Caco-2 (cell line): ENCODE results near the gene RAE1. TPM values are rescaled to one million over a fixed set of nuclear protein-coding genes. Genes with fewer than 3 reads are reported as not detected.

Experiments
- BruUV-seq: library from RNA; stranded (reverse); fragments of 400-500 nt; replicated peaks from 2 replicates; lab custom pipeline; 2021; lab: Mats Ljungman, UMichigan
- CTCF ChIA-PET: fragments of 300-600 bp; sonication (Branson Sonifier 250); formaldehyde crosslinking; loops from one replicate; lab custom pipeline; 2022; ENCODE audit warnings: antibody characterized with exemption; lab: Charles Lee
- POLR2A ChIA-PET: fragments of 300-600 bp; sonication (Branson Sonifier 250); formaldehyde crosslinking; loops from one replicate; lab custom pipeline; 2022; ENCODE audit warnings: antibody characterized with exemption; lab: Charles Lee
- DNase-seq, 2 experiments: peaks; one replicate each; pipeline versions ENCODE4 v3.0.0 to v3.0.0-alpha.2; 2020 to 2022
- H3K27me3 ChIP-seq: replicated peaks from 2 replicates; pipeline ENCODE4 v1.6.0; 2011; ENCODE audit warnings: low read length; ENCODE audit not compliant: control insufficient read depth, insufficient read depth
- H3K36me3 ChIP-seq: 2 replicates; pipeline ENCODE4 v1.5.1; 2011; ENCODE audit warnings: low read length; ENCODE audit not compliant: control insufficient read depth, insufficient read depth
- H3K4me1 ChIP-seq: fragments of 250-450 bp; sonication (Bioruptor Pico); 2 replicates; pipeline ENCODE4 v1.5.1; 2020; ENCODE audit warnings: mild to moderate bottlenecking
- H3K4me3 ChIP-seq: 2 replicates; pipeline ENCODE4 v1.5.1; 2011; ENCODE audit warnings: low read depth, mild to moderate bottlenecking, control low read depth, low read length
- H3K9me3 ChIP-seq: fragments of 250-450 bp; sonication (Bioruptor Pico); 2 replicates; pipeline ENCODE4 v1.5.1; 2020; ENCODE audit warnings: mild to moderate bottlenecking, moderate library complexity
- H3K27ac Mint-ChIP-seq: one replicate; pipeline ENCODE4 v1.8.0; 2022; ENCODE audit warnings: mixed read lengths; ENCODE audit not compliant: unreplicated experiment
- H3K27me3 Mint-ChIP-seq: one replicate; pipeline ENCODE4 v1.8.0; 2022; ENCODE audit warnings: mixed read lengths; ENCODE audit not compliant: insufficient read depth, unreplicated experiment
- H3K36me3 Mint-ChIP-seq: one replicate; pipeline ENCODE4 v1.8.0; 2022; ENCODE audit warnings: mild to moderate bottlenecking, mixed read lengths; ENCODE audit not compliant: insufficient read depth, unreplicated experiment
- H3K4me1 Mint-ChIP-seq: one replicate; pipeline ENCODE4 v1.8.0; 2022; ENCODE audit warnings: low read depth, mixed read lengths; ENCODE audit not compliant: unreplicated experiment
- H3K4me3 Mint-ChIP-seq: one replicate; pipeline ENCODE4 v1.8.0; 2022; ENCODE audit warnings: mild to moderate bottlenecking, moderate library complexity, mixed read lengths; ENCODE audit not compliant: unreplicated experiment
- H3K9me3 Mint-ChIP-seq: one replicate; pipeline ENCODE4 v1.8.0; 2022; ENCODE audit warnings: mixed read lengths; ENCODE audit not compliant: unreplicated experiment
- CTCF ChIP-seq, 2 experiments: fragments of 200-600 bp in 1 of 2; IDR thresholded peaks; 1 replicate in 1 of 2; 2 replicates in 1 of 2; pipeline versions ENCODE4 v1.5.1 to v1.8.0; 2011 to 2022; ENCODE audit warnings: antibody characterized with exemption in 1 of 2, control low read depth in 1 of 2, inconsistent platforms in 1 of 2, low read depth in 1 of 2, low read length in 1 of 2, mild to moderate bottlenecking in 1 of 2, moderate library complexity in 1 of 2; ENCODE audit not compliant: insufficient read depth in 1 of 2, severe bottlenecking in 1 of 2, unreplicated experiment in 1 of 2
- intact Hi-C: fragments of 100-400 bp; cut with micrococcal nuclease; formaldehyde crosslinking; loops from one replicate; pipeline ENCODE4 v1.10.0; 2022; ENCODE audit not compliant: unreplicated experiment
- total RNA-seq: library from RNA; stranded (reverse); gene quantifications from 2 replicates; pipeline ENCODE4 v1.2.3, GENCODE V29; 2022

The RAE1 gene
- total RNA-seq, 1 experiment from 2014 or later: 133 TPM

DNA sequence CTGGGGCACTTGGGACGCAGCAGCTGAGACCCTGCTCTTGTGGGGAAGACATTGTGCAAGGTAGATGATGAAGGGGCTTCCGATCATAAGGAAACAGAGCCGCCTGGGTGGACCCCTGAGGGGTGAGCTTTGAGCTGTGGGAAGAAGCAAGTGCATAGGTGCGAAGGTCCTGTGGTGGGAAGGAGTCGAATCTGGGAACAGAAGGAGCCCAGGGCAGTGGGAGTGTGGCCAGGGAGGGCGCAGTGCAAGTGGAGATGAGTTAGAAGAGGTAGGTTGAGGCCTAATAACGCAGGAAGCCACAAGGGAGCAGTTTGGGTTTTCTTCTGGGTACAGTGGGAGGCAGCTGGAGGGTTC is 50.5 kb downstream of the RAE1 start:
- no peak for TF ChIP-seq CTCF (IDR thresholded peaks at IDR 0.05; ENCODE audit: insufficient read depth in 1 of 2, low read depth in 1 of 2, low read length in 1 of 2, severe bottlenecking in 1 of 2, unreplicated experiment in 1 of 2)
- no peaks in the 10 kb centered on the region for H3K27me3 ChIP-seq
- no peak overlapping the region for H3K4me3 Mint-ChIP-seq
- peaks cover 17% of the 10 kb centered on the region for H3K36me3 Mint-ChIP-seq
- H3K4me1 Mint-ChIP-seq: no peaks in the 10 kb centered on the region
- H3K9me3 Mint-ChIP-seq: no peaks in the 10 kb centered on the region
- H3K27ac Mint-ChIP-seq: no peak overlapping the region
- H3K9me3 ChIP-seq: no peaks in the 10 kb centered on the region
- intact Hi-C loops: no loop called here
- ChIA-PET POLR2A (no interaction called here), CTCF (no interaction called here)
- no peaks in the 10 kb centered on the region for H3K4me1 ChIP-seq
- H3K27me3 Mint-ChIP-seq: no peaks in the 10 kb centered on the region
- H3K4me3 ChIP-seq: no peak overlapping the region
- DNase-seq: no peak
- no TSS peak for BruUV-seq
- H3K36me3 ChIP-seq: peaks cover 14% of the 10 kb centered on the region

DNA sequence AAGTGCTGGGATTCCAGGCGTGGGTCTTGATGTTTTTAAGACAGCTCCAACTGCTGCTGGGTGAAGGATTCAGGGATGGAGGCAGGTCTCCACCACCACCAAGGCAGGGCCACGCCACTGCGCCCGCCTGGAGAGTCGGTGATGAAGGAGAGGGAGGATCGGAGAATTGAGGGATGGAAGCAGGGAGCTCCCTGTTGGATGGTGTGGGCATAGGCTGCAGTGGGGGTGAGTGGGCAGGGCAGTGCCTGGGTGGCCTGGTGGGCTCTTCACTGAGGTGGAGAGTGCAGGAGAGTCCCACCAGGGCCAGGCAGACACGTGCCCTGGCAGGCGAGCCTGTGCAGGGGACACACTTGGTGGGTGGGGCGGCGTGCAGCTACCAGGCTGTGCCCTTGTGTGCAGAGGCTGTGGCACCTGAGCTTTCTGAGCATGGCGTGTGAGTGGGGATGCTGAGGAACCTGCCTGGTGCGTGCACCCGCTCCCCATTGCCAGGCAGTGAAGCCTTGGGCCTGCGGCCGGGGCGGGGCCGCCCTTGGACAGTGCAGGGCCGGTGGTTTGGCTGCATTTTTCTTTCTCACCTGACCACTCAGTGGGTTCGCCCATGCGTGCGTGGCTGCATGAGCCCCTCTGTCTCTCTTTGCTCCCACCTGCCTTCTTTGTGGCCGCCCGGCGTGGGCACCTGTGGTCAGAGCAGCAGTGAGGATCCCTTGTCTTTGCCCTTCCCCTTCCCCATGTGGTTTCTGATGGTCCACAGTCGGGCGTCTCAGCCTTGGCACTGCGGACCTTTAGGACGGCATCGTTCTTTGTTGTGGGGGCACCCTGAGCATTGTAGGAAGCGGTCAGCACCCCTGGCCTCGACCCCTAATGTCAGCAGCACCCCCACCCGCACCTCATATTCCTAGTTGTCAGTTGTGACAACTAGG is 51.4 kb downstream of the RAE1 start:
- H3K27ac Mint-ChIP-seq: no peak overlapping the region
- no peaks in the 10 kb centered on the region for H3K9me3 Mint-ChIP-seq
- peaks cover 17% of the 10 kb centered on the region for H3K36me3 Mint-ChIP-seq
- no peak for TF ChIP-seq CTCF (IDR thresholded peaks at IDR 0.05; ENCODE audit: insufficient read depth in 1 of 2, low read depth in 1 of 2, low read length in 1 of 2, severe bottlenecking in 1 of 2, unreplicated experiment in 1 of 2)
- intact Hi-C loops: no loop called here
- H3K27me3 ChIP-seq: no peaks in the 10 kb centered on the region
- H3K9me3 ChIP-seq: no peaks in the 10 kb centered on the region
- H3K4me3 Mint-ChIP-seq: no peak overlapping the region
- no peak overlapping the region for H3K4me3 ChIP-seq
- DNase-seq: no peak
- ChIA-PET CTCF (no interaction called here), POLR2A (no interaction called here)
- no peaks in the 10 kb centered on the region for H3K27me3 Mint-ChIP-seq
- H3K36me3 ChIP-seq: peaks cover 12% of the 10 kb centered on the region; the same call in 1 of the 2 replicates
- no peaks in the 10 kb centered on the region for H3K4me1 Mint-ChIP-seq
- BruUV-seq: no TSS peak
- no peaks in the 10 kb centered on the region for H3K4me1 ChIP-seq

GRCh38 chr20:57403216-57403615 is 52.2 kb downstream of the RAE1 start:
- POLR2A ChIA-PET: no interaction called here
- H3K4me3 Mint-ChIP-seq: no peak overlapping the region
- no TSS peak for BruUV-seq
- peaks cover 14% of the 10 kb centered on the region; the same call in 1 of the 2 replicates for H3K36me3 ChIP-seq
- CTCF ChIA-PET: no interaction called here
- H3K27me3 ChIP-seq: no peaks in the 10 kb centered on the region
- H3K4me3 ChIP-seq: no peak overlapping the region
- TF ChIP-seq CTCF (IDR thresholded peaks at IDR 0.05; ENCODE audit: insufficient read depth in 1 of 2, low read depth in 1 of 2, low read length in 1 of 2, severe bottlenecking in 1 of 2, unreplicated experiment in 1 of 2): no peak
- no peaks in the 10 kb centered on the region for H3K4me1 Mint-ChIP-seq
- no peaks in the 10 kb centered on the region for H3K9me3 Mint-ChIP-seq
- intact Hi-C loops: no loop called here
- H3K27me3 Mint-ChIP-seq: no peaks in the 10 kb centered on the region
- H3K4me1 ChIP-seq: no peaks in the 10 kb centered on the region
- peaks cover 24% of the 10 kb centered on the region for H3K36me3 Mint-ChIP-seq
- no peak for DNase-seq
- no peak overlapping the region for H3K27ac Mint-ChIP-seq
- no peaks in the 10 kb centered on the region for H3K9me3 ChIP-seq
